HEK293T (cell line): Measurements from ENCODE around the gene NAT9.
A peak's percentile ranks its signal among the peaks of the same experiment; 100 is the strongest.

Experiments
- CTCF ChIA-PET: fragments of 350-600 bp; formaldehyde crosslinking; extraction: SDS; loops from one replicate; lab custom pipeline; 2021; ENCODE audit warnings: antibody characterized with exemption, inconsistent platforms; lab: Yijun Ruan, JAX
- POLR2A ChIA-PET: fragments of 350-600 bp; formaldehyde crosslinking; extraction: SDS; loops from one replicate; lab custom pipeline; 2020; ENCODE audit warnings: antibody characterized with exemption, inconsistent platforms; lab: Yijun Ruan, JAX
- DNase-seq: peaks from one replicate; pipeline ENCODE4 v3.0.0; 2012; ENCODE audit warnings: mixed read lengths; ENCODE audit errors: extremely low spot score
- ARNT ChIP-seq: fragments of 450-650 bp; IDR thresholded peaks from 2 replicates; pipeline ENCODE4 v1.6.1; 2017; ENCODE audit warnings: mild to moderate bottlenecking
- BHLHE40 ChIP-seq: fragments of 450-650 bp; IDR thresholded peaks from 2 replicates; pipeline ENCODE4 v1.6.1; 2016; ENCODE audit warnings: mild to moderate bottlenecking, moderate library complexity, borderline replicate concordance
- CTBP1 ChIP-seq: fragments of 450-650 bp; IDR thresholded peaks from 2 replicates; pipeline ENCODE4 v1.6.1; 2016; ENCODE audit warnings: borderline replicate concordance
- ELF4 ChIP-seq: fragments of 450-650 bp; IDR thresholded peaks from 2 replicates; pipeline ENCODE4 v1.6.1; 2017; ENCODE audit warnings: antibody characterized with exemption
- FOXA1 ChIP-seq: fragments of 450-650 bp; IDR thresholded peaks from 2 replicates; pipeline ENCODE4 v1.6.1; 2016; ENCODE audit warnings: mild to moderate bottlenecking
- FOXK2 ChIP-seq: fragments of 450-650 bp; IDR thresholded peaks from 2 replicates; pipeline ENCODE4 v1.6.1; 2016; ENCODE audit warnings: mild to moderate bottlenecking
- FOXM1 ChIP-seq: fragments of 450-650 bp; IDR thresholded peaks from 2 replicates; pipeline ENCODE4 v1.6.1; 2017; ENCODE audit warnings: mild to moderate bottlenecking, borderline replicate concordance
- HDGF ChIP-seq: fragments of 450-650 bp; IDR thresholded peaks from 2 replicates; pipeline ENCODE4 v1.6.1; 2017; ENCODE audit warnings: antibody characterized with exemption, borderline replicate concordance
- L3MBTL2 ChIP-seq: fragments of 450-650 bp; conservative IDR thresholded peaks from 2 replicates; pipeline ENCODE4 v1.6.1; 2016; ENCODE audit warnings: mild to moderate bottlenecking
- LEF1 ChIP-seq: fragments of 450-650 bp; IDR thresholded peaks from 2 replicates; pipeline ENCODE4 v1.6.1; 2017; ENCODE audit warnings: mild to moderate bottlenecking, borderline replicate concordance
- NFRKB ChIP-seq: fragments of 450-650 bp; IDR thresholded peaks from 2 replicates; pipeline ENCODE4 v1.6.1; 2016; ENCODE audit warnings: mild to moderate bottlenecking, moderate library complexity
- SP1 ChIP-seq: fragments of 450-650 bp; IDR thresholded peaks from 2 replicates; pipeline ENCODE4 v1.6.1; 2017
- SUZ12 ChIP-seq: fragments of 450-650 bp; IDR thresholded peaks from 2 replicates; pipeline ENCODE4 v1.6.1; 2016; ENCODE audit warnings: mild to moderate bottlenecking
- TARDBP ChIP-seq: fragments of 450-650 bp; IDR thresholded peaks from 2 replicates; pipeline ENCODE4 v1.6.1; 2016
- ZNF384 ChIP-seq: fragments of 450-650 bp; IDR thresholded peaks from 2 replicates; pipeline ENCODE4 v1.6.1; 2016
- TF ChIP-seq, protein P1 (sequence below): fragments of 450-650 bp; IDR thresholded peaks from 2 replicates; pipeline ENCODE4 v1.6.1; 2016

The NAT9 gene

GRCh38 chr17:74770498-74771318 is 5.4 kb downstream of the NAT9 start:
- TF ChIP-seq FOXM1 (no peak), BHLHE40 (no peak), ELF4 (no peak)
- ChIA-PET CTCF (interaction anchor here (0.7 to 1.5 kb wide), 15 partner anchors 9 to 205 kb away, joined by 3 to 20 read pairs (median 5); partner anchors contain the start of gene FDXR), POLR2A (interaction anchor here (0.6 to 3.0 kb wide), 5 partner anchors 21 to 113 kb away, joined by 3 to 22 read pairs (median 5); partner anchors contain the start of gene RAB37)
- peak; percentile 69 for DNase-seq

DNA sequence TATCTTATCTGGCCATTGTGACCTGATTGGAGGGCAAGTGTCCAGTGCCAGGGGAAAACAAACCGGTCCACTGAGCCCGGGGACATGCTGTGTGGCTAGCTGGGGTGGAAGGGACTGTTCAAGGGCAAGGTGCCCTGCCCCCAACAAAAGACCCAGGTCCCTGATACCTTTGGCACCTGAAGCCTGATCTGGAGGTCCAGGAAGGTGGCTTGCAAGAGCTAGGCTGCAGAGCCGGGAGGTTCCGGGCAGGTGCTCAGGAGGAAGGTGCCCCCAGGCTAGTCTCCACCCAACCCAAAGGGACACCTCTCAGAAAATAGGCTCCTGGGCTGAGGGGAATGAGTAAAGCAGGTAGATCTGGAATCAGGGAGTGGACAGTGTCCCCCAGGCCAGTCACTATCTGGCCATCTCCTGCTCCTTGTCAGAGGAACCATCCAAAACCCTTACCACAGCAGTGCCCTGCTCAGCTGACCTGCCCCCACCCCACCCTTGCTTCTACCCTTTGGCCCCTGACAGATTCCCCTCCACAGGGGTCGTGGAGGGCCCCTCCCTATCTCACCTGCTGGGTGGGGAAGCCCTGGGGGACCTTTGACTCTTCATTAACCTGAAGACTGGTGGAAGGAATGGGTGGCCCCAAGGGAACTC is 6.2 kb downstream of the NAT9 start:
- no peak for DNase-seq
- TF ChIP-seq LEF1, result no peak
- ChIA-PET POLR2A (interaction anchor here (1.0 to 3.0 kb wide), 4 partner anchors 10 to 33 kb away, joined by 4 to 22 read pairs (median 6); partner anchors contain the start of gene RAB37), CTCF (interaction anchor here (0.9 to 1.5 kb wide), 10 partner anchors 13 to 113 kb away, joined by 3 to 20 read pairs (median 4); partner anchors contain the start of genes FDXR and RAB37)

GRCh38 chr17:74769266-74769855 is 6.8 kb downstream of the NAT9 start:
- DNase-seq, result no peak
- POLR2A ChIA-PET, result interaction anchor here (1.4 to 3.0 kb wide), 3 partner anchors 10 to 32 kb away, joined by 4 to 22 read pairs (median 6); partner anchors contain the start of gene RAB37
- CTCF ChIA-PET, result interaction anchor here (0.9 to 1.3 kb wide), 3 partner anchors 25 to 112 kb away, joined by 3 to 4 read pairs (median 4); partner anchors contain the start of gene RAB37
- no peak for TF ChIP-seq L3MBTL2
- TF ChIP-seq FOXA1, result no peak
- TF ChIP-seq ARNT, result no peak
- no peak for TF ChIP-seq CTBP1
- no peak for TF ChIP-seq NFRKB
- TF ChIP-seq, protein P1, sequence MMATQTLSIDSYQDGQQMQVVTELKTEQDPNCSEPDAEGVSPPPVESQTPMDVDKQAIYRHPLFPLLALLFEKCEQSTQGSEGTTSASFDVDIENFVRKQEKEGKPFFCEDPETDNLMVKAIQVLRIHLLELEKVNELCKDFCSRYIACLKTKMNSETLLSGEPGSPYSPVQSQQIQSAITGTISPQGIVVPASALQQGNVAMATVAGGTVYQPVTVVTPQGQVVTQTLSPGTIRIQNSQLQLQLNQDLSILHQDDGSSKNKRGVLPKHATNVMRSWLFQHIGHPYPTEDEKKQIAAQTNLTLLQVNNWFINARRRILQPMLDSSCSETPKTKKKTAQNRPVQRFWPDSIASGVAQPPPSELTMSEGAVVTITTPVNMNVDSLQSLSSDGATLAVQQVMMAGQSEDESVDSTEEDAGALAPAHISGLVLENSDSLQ, result no peak
- no peak for TF ChIP-seq FOXK2
- no peak for TF ChIP-seq SUZ12
- TF ChIP-seq ELF4, result no peak

DNA sequence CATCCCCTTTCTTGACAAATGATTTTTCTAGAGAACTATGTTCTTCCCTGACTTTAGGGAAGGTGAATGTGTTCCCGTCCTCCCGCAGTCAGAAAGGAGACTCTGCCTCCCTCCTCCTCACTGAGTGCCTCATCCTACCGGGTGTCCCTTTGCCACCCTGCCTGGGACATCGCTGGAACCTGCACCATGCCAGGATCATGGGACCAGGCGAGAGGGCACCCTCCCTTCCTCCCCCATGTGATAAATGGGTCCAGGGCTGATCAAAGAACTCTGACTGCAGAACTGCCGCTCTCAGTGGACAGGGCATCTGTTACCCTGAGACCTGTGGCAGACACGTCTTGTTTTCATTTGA is 7.4 kb downstream of the NAT9 start:
- DNase-seq, result no peak
- ChIA-PET CTCF (interaction anchor here (1.3 kb wide), 1 partner anchor 25 kb away, joined by 4 read pairs; no protein-coding TSS in a partner anchor), POLR2A (interaction anchor here (1.4 to 3.0 kb wide), 3 partner anchors 9 to 31 kb away, joined by 4 to 22 read pairs (median 6); partner anchors contain the start of gene RAB37)

GRCh38 chr17:74768069-74768762 is 7.9 kb downstream of the NAT9 start:
- DNase-seq, result no peak
- TF ChIP-seq TARDBP (no peak), HDGF (no peak), ZNF384 (no peak)
- CTCF ChIA-PET, result interaction anchor here (1.0 to 1.4 kb wide), 2 partner anchors 22 to 24 kb away, joined by 3 to 4 read pairs; no protein-coding TSS in a partner anchor
- POLR2A ChIA-PET, result no interaction called here

More for the DNA sequence above, 7.4 kb downstream of the NAT9 start:
- TF ChIP-seq FOXM1 (no peak), ELF4 (no peak), CTBP1 (no peak), SUZ12 (no peak), FOXK2 (no peak), L3MBTL2 (no peak), ZNF384 (no peak), NFRKB (no peak), SP1 (no peak), ARNT (no peak), FOXA1 (no peak), TARDBP (no peak), HDGF (no peak), BHLHE40 (no peak), LEF1 (no peak)
- TF ChIP-seq, protein P1, result no peak

GRCh38 chr17:74767111-74767516 is 9.0 kb downstream of the NAT9 start:
- POLR2A ChIA-PET, result interaction anchor here (0.6 to 1.1 kb wide), 2 partner anchors 9 to 18 kb away, joined by 3 read pairs; partner anchors contain the start of gene NAT9
- CTCF ChIA-PET, result interaction anchor here (1.0 to 1.4 kb wide), 3 partner anchors 21 to 110 kb away, joined by 3 to 4 read pairs (median 4); no protein-coding TSS in a partner anchor
- DNase-seq, result no peak
- TF ChIP-seq BHLHE40 (no peak), TARDBP (no peak), FOXK2 (no peak), FOXA1 (no peak), ELF4 (no peak)
